IMR-90 (cell line): ENCODE measurements around the gene SHISA6. TPM values are rescaled to one million over a fixed set of nuclear protein-coding genes. Genes with fewer than 3 reads are reported as not detected.

Experiments used
- ATAC-seq: fragments of 200-7000 bp; cut with Tn5 transposase; 2 replicates; pipeline ENCODE4 v1.9.1; 2020; ENCODE audit warnings: low read depth, mild to moderate bottlenecking, moderate library complexity
- BruUV-seq: library from RNA; stranded (reverse); fragments of 400-500 nt; replicated peaks from 2 replicates; lab custom pipeline; 2021; lab: Mats Ljungman, UMichigan
- CTCF ChIA-PET: fragments of 300-600 bp; formaldehyde crosslinking; extraction: SDS; loops from one replicate; lab custom pipeline; 2021; ENCODE audit warnings: antibody characterized with exemption; lab: Yijun Ruan, JAX
- POLR2A ChIA-PET: fragments of 300-600 bp; sonication (Branson Sonifier 250); formaldehyde crosslinking; loops from one replicate; lab custom pipeline; 2022; ENCODE audit warnings: antibody characterized with exemption; ENCODE audit not compliant: unreplicated experiment; lab: Charles Lee
- DNase-seq: peaks from one replicate; pipeline ENCODE4 v3.0.0; 2013
- H2AFZ ChIP-seq: replicated peaks from 2 replicates; pipeline ENCODE3; 2013; ENCODE audit warnings: low read length, mild to moderate bottlenecking; ENCODE audit not compliant: poor library complexity
- H2AK5ac ChIP-seq: 2 replicates; pipeline ENCODE4 v1.6.1; 2013; ENCODE audit warnings: low read depth, low read length, inconsistent platforms
- H2AK9ac ChIP-seq: replicated peaks from 2 replicates; pipeline ENCODE3; 2013; ENCODE audit warnings: mild to moderate bottlenecking, low read depth, low read length, moderate library complexity; ENCODE audit not compliant: poor library complexity
- H2BK120ac ChIP-seq: 2 replicates; pipeline ENCODE4 v1.6.1; 2013; ENCODE audit warnings: low read depth, low read length, inconsistent platforms
- H2BK15ac ChIP-seq: 3 replicates; pipeline ENCODE4 v1.6.1; 2013; ENCODE audit warnings: low read depth, low read length, inconsistent platforms
- H2BK20ac ChIP-seq: 2 replicates; pipeline ENCODE4 v1.6.1; 2013; ENCODE audit warnings: low read depth, mild to moderate bottlenecking, inconsistent platforms, low read length, moderate library complexity
- H2BK5ac ChIP-seq: 2 replicates; pipeline ENCODE4 v1.6.1; 2013; ENCODE audit warnings: mild to moderate bottlenecking, low read depth, low read length, inconsistent platforms; ENCODE audit not compliant: poor library complexity, severe bottlenecking
- H3K14ac ChIP-seq: replicated peaks from 2 replicates; pipeline ENCODE4 v1.6.1; 2013; ENCODE audit warnings: low read depth, low read length, inconsistent platforms
- H3K18ac ChIP-seq: 2 replicates; pipeline ENCODE4 v1.6.1; 2013; ENCODE audit warnings: low read depth, low read length, control low read depth
- H3K23ac ChIP-seq: 2 replicates; pipeline ENCODE4 v1.6.1; 2013; ENCODE audit warnings: low read depth, low read length, inconsistent platforms
- H3K27ac ChIP-seq: 2 replicates; pipeline ENCODE4 v1.5.1; 2013; ENCODE audit warnings: mild to moderate bottlenecking, control low read depth, low read length; ENCODE audit not compliant: insufficient read depth
- H3K27me3 ChIP-seq: 2 replicates; pipeline ENCODE4 v1.6.1; 2013; ENCODE audit warnings: low read length; ENCODE audit not compliant: control insufficient read depth, insufficient read depth
- H3K36me3 ChIP-seq: 2 replicates; pipeline ENCODE4 v1.6.1; 2013; ENCODE audit warnings: low read length, mixed read lengths; ENCODE audit not compliant: control insufficient read depth, insufficient read depth
- H3K4ac ChIP-seq: 2 replicates; pipeline ENCODE4 v1.6.1; 2013; ENCODE audit warnings: low read depth, low read length, inconsistent platforms
- H3K4me1 ChIP-seq: 2 replicates; pipeline ENCODE4 v1.6.1; 2013; ENCODE audit warnings: low read length, mixed read lengths; ENCODE audit not compliant: control insufficient read depth, insufficient read depth
- H3K4me2 ChIP-seq: 2 replicates; pipeline ENCODE4 v1.6.1; 2013; ENCODE audit warnings: low read depth, mild to moderate bottlenecking, control low read depth, low read length, moderate library complexity
- H3K4me3 ChIP-seq: 2 replicates; pipeline ENCODE4 v1.5.1; 2013; ENCODE audit warnings: low read depth, mild to moderate bottlenecking, control low read depth, low read length, moderate library complexity; ENCODE audit not compliant: insufficient read depth
- H3K56ac ChIP-seq: 2 replicates; pipeline ENCODE4 v1.6.1; 2013; ENCODE audit warnings: low read length, inconsistent platforms; ENCODE audit not compliant: insufficient read depth; ENCODE audit errors: extremely low read depth
- H3K79me1 ChIP-seq, 2 experiments: 2 replicates each; pipeline ENCODE4 v1.6.1; 2013; ENCODE audit warnings: low read length in 2 of 2, inconsistent platforms in 1 of 2, low read depth in 1 of 2
- H3K9ac ChIP-seq: 2 replicates; pipeline ENCODE4 v1.6.1; 2013; ENCODE audit warnings: low read depth, low read length, control low read depth
- H3K9me1 ChIP-seq: 2 replicates; pipeline ENCODE4 v1.6.1; 2013; ENCODE audit warnings: low read length, inconsistent platforms; ENCODE audit not compliant: insufficient read depth
- H3K9me3 ChIP-seq: 2 replicates; pipeline ENCODE4 v1.6.1; 2013; ENCODE audit warnings: low read length; ENCODE audit not compliant: control insufficient read depth, insufficient read depth
- H4K20me1 ChIP-seq: 2 replicates; pipeline ENCODE4 v1.6.1; 2013; ENCODE audit warnings: low read length, inconsistent platforms; ENCODE audit not compliant: insufficient read depth
- H4K5ac ChIP-seq: 2 replicates; pipeline ENCODE4 v1.6.1; 2013; ENCODE audit warnings: mild to moderate bottlenecking, low read depth, low read length, control low read depth
- H4K8ac ChIP-seq, 2 experiments: 2 replicates each; pipeline ENCODE4 v1.6.1; 2013; ENCODE audit warnings: low read depth in 2 of 2, low read length in 2 of 2, control low read depth in 1 of 2, inconsistent platforms in 1 of 2
- H4K91ac ChIP-seq: 2 replicates; pipeline ENCODE4 v1.6.1; 2013; ENCODE audit warnings: low read depth, low read length, inconsistent platforms; ENCODE audit not compliant: insufficient read depth
- BHLHE40 ChIP-seq: fragments of 150-350 bp; IDR thresholded peaks from 2 replicates; pipeline ENCODE4 v1.6.1; 2016; ENCODE audit warnings: mild to moderate bottlenecking, low read depth, low read length
- CEBPB ChIP-seq: IDR thresholded peaks from 2 replicates; pipeline ENCODE4 v1.6.1; 2012; ENCODE audit warnings: low read depth, low read length, improper control_type of control experiment
- CHD1 ChIP-seq: IDR thresholded peaks from 2 replicates; pipeline ENCODE4 v1.6.1; 2012; ENCODE audit warnings: low read depth, low read length, improper control_type of control experiment
- FOS ChIP-seq: fragments of 150-350 bp; IDR thresholded peaks from 2 replicates; pipeline ENCODE4 v1.6.1; 2016; ENCODE audit warnings: low read depth, low read length
- MAFK ChIP-seq: IDR thresholded peaks from 2 replicates; pipeline ENCODE4 v1.6.1; 2012; ENCODE audit warnings: low read depth, low read length, improper control_type of control experiment
- MAZ ChIP-seq: IDR thresholded peaks from 2 replicates; pipeline ENCODE4 v1.6.1; 2012; ENCODE audit warnings: low read depth, mild to moderate bottlenecking, low read length, improper control_type of control experiment, moderate library complexity, borderline replicate concordance
- MXI1 ChIP-seq: IDR thresholded peaks from 2 replicates; pipeline ENCODE4 v1.6.1; 2012; ENCODE audit warnings: low read depth, mild to moderate bottlenecking, low read length, moderate library complexity, borderline replicate concordance
- NFE2L2 ChIP-seq: fragments of 150-350 bp; IDR thresholded peaks from 2 replicates; pipeline ENCODE4 v1.6.1; 2016; ENCODE audit warnings: low read depth, mild to moderate bottlenecking, low read length
- POLR2A ChIP-seq: IDR thresholded peaks from 2 replicates; pipeline ENCODE4 v1.6.1; 2012; ENCODE audit warnings: mild to moderate bottlenecking, low read depth, low read length
- RAD21 ChIP-seq: IDR thresholded peaks from 2 replicates; pipeline ENCODE4 v1.6.1; 2012; ENCODE audit warnings: low read length, improper control_type of control experiment
- RCOR1 ChIP-seq: IDR thresholded peaks from 2 replicates; pipeline ENCODE4 v1.6.1; 2012; ENCODE audit warnings: mild to moderate bottlenecking, low read length, improper control_type of control experiment; ENCODE audit not compliant: insufficient replicate concordance
- RFX5 ChIP-seq: IDR thresholded peaks from 2 replicates; pipeline ENCODE4 v1.8.0; 2012; ENCODE audit warnings: low read depth, mild to moderate bottlenecking, low read length, moderate library complexity
- SMC3 ChIP-seq: fragments of 150-350 bp; IDR thresholded peaks from 2 replicates; pipeline ENCODE4 v1.6.1; 2016; ENCODE audit warnings: low read depth, mild to moderate bottlenecking, antibody characterized with exemption, low read length, moderate library complexity
- WGBS, 2 experiments: methylation state at CpG; one replicate each; pipeline versions ENCODE4 v1.1.5 to v1.1.7; 2013; ENCODE audit warnings: missing lambda C conversion rate in 2 of 2; ENCODE audit not compliant: insufficient read length in 1 of 2; ENCODE audit errors: extremely low coverage in 2 of 2; 5-methylcytosine and 5-hydroxymethylcytosine counted together
- dilution Hi-C: fragments of 300-500 bp; cut with HindIII; formaldehyde crosslinking; loops from one replicate; pipeline ENCODE4 v1.14.3; 2018; ENCODE audit warnings: low sequenced_read_pairs; ENCODE audit not compliant: unreplicated experiment
- in situ Hi-C: fragments of 300-500 bp; cut with MboI; formaldehyde crosslinking; loops from 3 replicates; pipeline ENCODE4 v1.14.3; 2019; ENCODE audit warnings: low sequenced_read_pairs, inconsistent platforms, mixed read lengths
- intact Hi-C: fragments of 100-400 bp; cut with micrococcal nuclease; formaldehyde crosslinking; loops from 2 replicates; pipeline ENCODE4 v1.10.0; 2022
- polyA plus RNA-seq, 3 experiments: library from polyadenylated mRNA; depleted of rRNA; stranded (reverse); fragments of >200 nt; gene quantifications; 2 replicates each; pipeline ENCODE4 v1.2.3, GENCODE V29; 2012; ENCODE audit warnings: low replicate concordance in 1 of 3
- total RNA-seq: library from RNA; depleted of rRNA; stranded (reverse); fragments of >200 nt; gene quantifications from 2 replicates; pipeline ENCODE4 v1.2.3, GENCODE V29; 2012
- TF ChIP-seq, protein P1 (sequence below): fragments of 150-350 bp; IDR thresholded peaks from 2 replicates; pipeline ENCODE4 v1.6.1; 2016; ENCODE audit warnings: low read depth, mild to moderate bottlenecking, low read length, moderate library complexity, borderline replicate concordance
- TF ChIP-seq, protein P2 (sequence below): fragments of 150-350 bp; IDR thresholded peaks from 2 replicates; pipeline ENCODE4 v1.6.1; 2017; ENCODE audit warnings: mild to moderate bottlenecking, antibody characterized with exemption, low read length, low read depth
- TF ChIP-seq, protein P3 (sequence below): conservative IDR thresholded peaks from 2 replicates; pipeline ENCODE4 v1.5.1; 2012; ENCODE audit warnings: mild to moderate bottlenecking, low read depth, low read length, improper control_type of control experiment

The SHISA6 gene
- total and polyA plus RNA-seq, 2 of the 4 experiments (the other 2 are of a cell fraction): not detected

DNA sequence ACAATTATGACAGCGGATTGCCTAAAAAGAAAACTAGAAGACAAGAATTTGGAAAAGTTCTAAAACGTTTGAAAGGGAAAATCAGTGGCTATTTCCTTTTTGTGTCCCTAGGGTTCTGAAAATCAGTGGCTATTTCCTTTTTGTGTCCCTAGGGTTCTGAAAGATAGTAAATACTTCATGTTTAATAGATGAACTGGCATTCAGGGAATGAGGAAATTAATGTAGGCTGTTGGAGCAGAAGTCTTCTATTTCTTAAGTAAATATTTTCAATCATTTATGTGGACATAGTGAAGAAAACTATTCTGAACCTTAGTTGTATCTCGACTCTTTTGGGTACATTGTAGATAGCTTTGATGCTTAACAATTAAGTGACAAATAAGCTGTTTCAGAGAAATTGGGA lies 78.9 kb downstream of the SHISA6 start:
- Histone ChIP-seq H3K4me3 (no peak overlapping the region), H4K20me1 (no peaks in the 10 kb centered on the region), H3K14ac (no peak overlapping the region), H4K8ac (no peak overlapping the region), H3K9me3 (peaks cover 11% of the 10 kb centered on the region), H2BK5ac (no peak overlapping the region), H2AK5ac (no peak overlapping the region), H4K91ac (no peak overlapping the region), H3K79me1 (no peaks in the 10 kb centered on the region), H3K18ac (no peak overlapping the region), H3K4ac (no peak overlapping the region), H2BK20ac (no peak overlapping the region), H4K5ac (no peak overlapping the region), H3K27ac (no peak overlapping the region), H3K56ac (no peak overlapping the region), H2AK9ac (no peak overlapping the region), H2BK120ac (no peak overlapping the region), H3K23ac (no peak overlapping the region), H3K4me2 (no peak overlapping the region), H2BK15ac (no peak overlapping the region), H3K4me1 (no peaks in the 10 kb centered on the region), H3K27me3 (no peaks in the 10 kb centered on the region), H3K9ac (no peak overlapping the region), H3K36me3 (no peaks in the 10 kb centered on the region), H2AFZ (no peak overlapping the region), H3K9me1 (no peaks in the 10 kb centered on the region)
- BruUV-seq: no TSS peak
- ChIA-PET CTCF (no interaction called here), POLR2A (no interaction called here)
- DNase-seq (no peak), ATAC-seq (no peak)
- intact Hi-C loops: no loop called here
- in situ Hi-C loops: no loop called here
- TF ChIP-seq SMC3 (no peak), NFE2L2 (no peak), CHD1 (no peak), RFX5 (no peak), FOS (no peak), RCOR1 (no peak), MAFK (no peak), RAD21 (no peak), CEBPB (no peak), MAZ (no peak), POLR2A (no peak), BHLHE40 (no peak), MXI1 (no peak)
- TF ChIP-seq, protein P1, sequence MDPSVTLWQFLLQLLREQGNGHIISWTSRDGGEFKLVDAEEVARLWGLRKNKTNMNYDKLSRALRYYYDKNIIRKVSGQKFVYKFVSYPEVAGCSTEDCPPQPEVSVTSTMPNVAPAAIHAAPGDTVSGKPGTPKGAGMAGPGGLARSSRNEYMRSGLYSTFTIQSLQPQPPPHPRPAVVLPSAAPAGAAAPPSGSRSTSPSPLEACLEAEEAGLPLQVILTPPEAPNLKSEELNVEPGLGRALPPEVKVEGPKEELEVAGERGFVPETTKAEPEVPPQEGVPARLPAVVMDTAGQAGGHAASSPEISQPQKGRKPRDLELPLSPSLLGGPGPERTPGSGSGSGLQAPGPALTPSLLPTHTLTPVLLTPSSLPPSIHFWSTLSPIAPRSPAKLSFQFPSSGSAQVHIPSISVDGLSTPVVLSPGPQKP: no peak
- TF ChIP-seq, protein P2, sequence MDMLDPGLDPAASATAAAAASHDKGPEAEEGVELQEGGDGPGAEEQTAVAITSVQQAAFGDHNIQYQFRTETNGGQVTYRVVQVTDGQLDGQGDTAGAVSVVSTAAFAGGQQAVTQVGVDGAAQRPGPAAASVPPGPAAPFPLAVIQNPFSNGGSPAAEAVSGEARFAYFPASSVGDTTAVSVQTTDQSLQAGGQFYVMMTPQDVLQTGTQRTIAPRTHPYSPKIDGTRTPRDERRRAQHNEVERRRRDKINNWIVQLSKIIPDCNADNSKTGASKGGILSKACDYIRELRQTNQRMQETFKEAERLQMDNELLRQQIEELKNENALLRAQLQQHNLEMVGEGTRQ: no peak
- TF ChIP-seq, protein P3, sequence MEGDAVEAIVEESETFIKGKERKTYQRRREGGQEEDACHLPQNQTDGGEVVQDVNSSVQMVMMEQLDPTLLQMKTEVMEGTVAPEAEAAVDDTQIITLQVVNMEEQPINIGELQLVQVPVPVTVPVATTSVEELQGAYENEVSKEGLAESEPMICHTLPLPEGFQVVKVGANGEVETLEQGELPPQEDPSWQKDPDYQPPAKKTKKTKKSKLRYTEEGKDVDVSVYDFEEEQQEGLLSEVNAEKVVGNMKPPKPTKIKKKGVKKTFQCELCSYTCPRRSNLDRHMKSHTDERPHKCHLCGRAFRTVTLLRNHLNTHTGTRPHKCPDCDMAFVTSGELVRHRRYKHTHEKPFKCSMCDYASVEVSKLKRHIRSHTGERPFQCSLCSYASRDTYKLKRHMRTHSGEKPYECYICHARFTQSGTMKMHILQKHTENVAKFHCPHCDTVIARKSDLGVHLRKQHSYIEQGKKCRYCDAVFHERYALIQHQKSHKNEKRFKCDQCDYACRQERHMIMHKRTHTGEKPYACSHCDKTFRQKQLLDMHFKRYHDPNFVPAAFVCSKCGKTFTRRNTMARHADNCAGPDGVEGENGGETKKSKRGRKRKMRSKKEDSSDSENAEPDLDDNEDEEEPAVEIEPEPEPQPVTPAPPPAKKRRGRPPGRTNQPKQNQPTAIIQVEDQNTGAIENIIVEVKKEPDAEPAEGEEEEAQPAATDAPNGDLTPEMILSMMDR: no peak
- dilution Hi-C loops: no loop called here
- 0% methylated on average over 1 of the region's 3 CpGs; no CpG with 5 or more reads in 1 of the 2 experiments for WGBS, 2 experiments
